HCT116 (cell line): ENCODE results near the gene NUDT22.

Experiments used
- EGR1 ChIP-seq: IDR thresholded peaks from 2 replicates; pipeline ENCODE4 v1.6.1; 2012; ENCODE audit warnings: low read depth
- POLR2A ChIP-seq: IDR thresholded peaks from 2 replicates; pipeline ENCODE4 v1.7.0; 2011; ENCODE audit warnings: borderline replicate concordance; ENCODE audit not compliant: insufficient read depth, insufficient read length; ENCODE audit errors: extremely low read depth
- POLR2AphosphoS5 ChIP-seq: IDR thresholded peaks from 2 replicates; pipeline ENCODE4 v1.6.1; 2011; ENCODE audit warnings: mild to moderate bottlenecking, low read depth, low read length, moderate library complexity
- SP1 ChIP-seq: IDR thresholded peaks from 2 replicates; pipeline ENCODE4 v1.6.1; 2012; ENCODE audit warnings: low read depth
- ZFX ChIP-seq: fragments of 450-650 bp; IDR thresholded peaks from 2 replicates; pipeline ENCODE4 v1.6.1; 2017
- TF ChIP-seq, protein P1 (sequence below): IDR thresholded peaks from 2 replicates; pipeline ENCODE4 v1.6.1; 2012
- TF ChIP-seq, protein P2 (sequence below), 3 experiments: fragments of 200-600 bp in 1 of 3; sonication (generic) in 1 of 3; IDR thresholded peaks in 2 of 3; conservative IDR thresholded peaks in 1 of 3; 2 replicates each; pipeline ENCODE4 v1.5.1; 2012 to 2017; ENCODE audit warnings: low read depth in 2 of 3, low read length in 2 of 3, antibody characterized with exemption in 1 of 3, borderline replicate concordance in 1 of 3, control low read depth in 1 of 3, mild to moderate bottlenecking in 1 of 3, mixed read lengths in 1 of 3, mixed run types in 1 of 3, moderate library complexity in 1 of 3; ENCODE audit not compliant: insufficient read depth in 1 of 3
- TF ChIP-seq, protein P3 (sequence below): IDR thresholded peaks from 2 replicates; pipeline ENCODE4 v1.6.1; 2012; ENCODE audit warnings: low read depth
- TF ChIP-seq, protein P4 (sequence below): IDR thresholded peaks from 2 replicates; pipeline ENCODE4 v1.6.1; 2011; ENCODE audit warnings: mild to moderate bottlenecking, low read length, moderate library complexity; ENCODE audit not compliant: insufficient replicate concordance; ENCODE audit errors: extremely low read depth

DNA sequence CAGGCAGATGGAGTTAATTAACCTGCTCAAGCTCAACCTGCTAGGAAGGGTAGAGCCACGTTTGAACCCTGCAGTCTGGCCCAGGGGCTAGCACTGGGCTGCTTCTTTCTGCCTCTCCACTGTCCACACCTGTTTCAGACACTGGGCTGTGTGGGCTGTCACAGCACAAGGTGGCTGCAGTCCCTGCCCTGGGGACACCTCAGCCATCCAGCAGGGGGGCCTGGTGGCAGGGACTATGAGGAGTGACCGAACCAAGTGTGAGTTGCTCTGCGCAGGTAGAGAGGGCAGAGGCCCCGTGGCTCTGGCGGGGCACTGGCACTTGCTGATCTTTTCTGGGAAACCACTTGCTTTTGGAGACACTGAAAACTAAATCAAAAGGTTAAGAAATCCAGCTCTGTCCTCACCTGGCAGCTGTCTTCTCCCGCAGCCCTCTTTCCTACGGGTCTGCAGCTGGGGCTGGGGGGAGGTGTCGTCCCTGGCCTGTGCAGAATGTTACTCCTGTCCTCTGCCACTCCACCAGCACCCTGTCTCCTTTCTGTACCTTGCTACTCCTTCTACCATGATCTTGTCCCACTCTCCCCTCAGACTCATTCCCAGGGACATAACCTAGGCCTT, 52.6 kb downstream of the NUDT22 start:
- TF ChIP-seq POLR2A (no peak), SP1 (no peak), POLR2AphosphoS5 (no peak), ZFX (no peak), EGR1 (no peak)
- TF ChIP-seq, protein P1, sequence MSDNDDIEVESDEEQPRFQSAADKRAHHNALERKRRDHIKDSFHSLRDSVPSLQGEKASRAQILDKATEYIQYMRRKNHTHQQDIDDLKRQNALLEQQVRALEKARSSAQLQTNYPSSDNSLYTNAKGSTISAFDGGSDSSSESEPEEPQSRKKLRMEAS = no peak
- TF ChIP-seq, protein P2, sequence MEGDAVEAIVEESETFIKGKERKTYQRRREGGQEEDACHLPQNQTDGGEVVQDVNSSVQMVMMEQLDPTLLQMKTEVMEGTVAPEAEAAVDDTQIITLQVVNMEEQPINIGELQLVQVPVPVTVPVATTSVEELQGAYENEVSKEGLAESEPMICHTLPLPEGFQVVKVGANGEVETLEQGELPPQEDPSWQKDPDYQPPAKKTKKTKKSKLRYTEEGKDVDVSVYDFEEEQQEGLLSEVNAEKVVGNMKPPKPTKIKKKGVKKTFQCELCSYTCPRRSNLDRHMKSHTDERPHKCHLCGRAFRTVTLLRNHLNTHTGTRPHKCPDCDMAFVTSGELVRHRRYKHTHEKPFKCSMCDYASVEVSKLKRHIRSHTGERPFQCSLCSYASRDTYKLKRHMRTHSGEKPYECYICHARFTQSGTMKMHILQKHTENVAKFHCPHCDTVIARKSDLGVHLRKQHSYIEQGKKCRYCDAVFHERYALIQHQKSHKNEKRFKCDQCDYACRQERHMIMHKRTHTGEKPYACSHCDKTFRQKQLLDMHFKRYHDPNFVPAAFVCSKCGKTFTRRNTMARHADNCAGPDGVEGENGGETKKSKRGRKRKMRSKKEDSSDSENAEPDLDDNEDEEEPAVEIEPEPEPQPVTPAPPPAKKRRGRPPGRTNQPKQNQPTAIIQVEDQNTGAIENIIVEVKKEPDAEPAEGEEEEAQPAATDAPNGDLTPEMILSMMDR (IDR thresholded peaks at IDR 0.05 in 2 of 3, conservative IDR thresholded peaks at IDR 0.05 in 1 of 3; ENCODE audit: borderline replicate concordance in 1 of 3, insufficient read depth in 1 of 3, low read depth in 2 of 3, low read length in 2 of 3) = no peak
- TF ChIP-seq, protein P3, sequence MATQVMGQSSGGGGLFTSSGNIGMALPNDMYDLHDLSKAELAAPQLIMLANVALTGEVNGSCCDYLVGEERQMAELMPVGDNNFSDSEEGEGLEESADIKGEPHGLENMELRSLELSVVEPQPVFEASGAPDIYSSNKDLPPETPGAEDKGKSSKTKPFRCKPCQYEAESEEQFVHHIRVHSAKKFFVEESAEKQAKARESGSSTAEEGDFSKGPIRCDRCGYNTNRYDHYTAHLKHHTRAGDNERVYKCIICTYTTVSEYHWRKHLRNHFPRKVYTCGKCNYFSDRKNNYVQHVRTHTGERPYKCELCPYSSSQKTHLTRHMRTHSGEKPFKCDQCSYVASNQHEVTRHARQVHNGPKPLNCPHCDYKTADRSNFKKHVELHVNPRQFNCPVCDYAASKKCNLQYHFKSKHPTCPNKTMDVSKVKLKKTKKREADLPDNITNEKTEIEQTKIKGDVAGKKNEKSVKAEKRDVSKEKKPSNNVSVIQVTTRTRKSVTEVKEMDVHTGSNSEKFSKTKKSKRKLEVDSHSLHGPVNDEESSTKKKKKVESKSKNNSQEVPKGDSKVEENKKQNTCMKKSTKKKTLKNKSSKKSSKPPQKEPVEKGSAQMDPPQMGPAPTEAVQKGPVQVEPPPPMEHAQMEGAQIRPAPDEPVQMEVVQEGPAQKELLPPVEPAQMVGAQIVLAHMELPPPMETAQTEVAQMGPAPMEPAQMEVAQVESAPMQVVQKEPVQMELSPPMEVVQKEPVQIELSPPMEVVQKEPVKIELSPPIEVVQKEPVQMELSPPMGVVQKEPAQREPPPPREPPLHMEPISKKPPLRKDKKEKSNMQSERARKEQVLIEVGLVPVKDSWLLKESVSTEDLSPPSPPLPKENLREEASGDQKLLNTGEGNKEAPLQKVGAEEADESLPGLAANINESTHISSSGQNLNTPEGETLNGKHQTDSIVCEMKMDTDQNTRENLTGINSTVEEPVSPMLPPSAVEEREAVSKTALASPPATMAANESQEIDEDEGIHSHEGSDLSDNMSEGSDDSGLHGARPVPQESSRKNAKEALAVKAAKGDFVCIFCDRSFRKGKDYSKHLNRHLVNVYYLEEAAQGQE = no peak
- TF ChIP-seq, protein P4, sequence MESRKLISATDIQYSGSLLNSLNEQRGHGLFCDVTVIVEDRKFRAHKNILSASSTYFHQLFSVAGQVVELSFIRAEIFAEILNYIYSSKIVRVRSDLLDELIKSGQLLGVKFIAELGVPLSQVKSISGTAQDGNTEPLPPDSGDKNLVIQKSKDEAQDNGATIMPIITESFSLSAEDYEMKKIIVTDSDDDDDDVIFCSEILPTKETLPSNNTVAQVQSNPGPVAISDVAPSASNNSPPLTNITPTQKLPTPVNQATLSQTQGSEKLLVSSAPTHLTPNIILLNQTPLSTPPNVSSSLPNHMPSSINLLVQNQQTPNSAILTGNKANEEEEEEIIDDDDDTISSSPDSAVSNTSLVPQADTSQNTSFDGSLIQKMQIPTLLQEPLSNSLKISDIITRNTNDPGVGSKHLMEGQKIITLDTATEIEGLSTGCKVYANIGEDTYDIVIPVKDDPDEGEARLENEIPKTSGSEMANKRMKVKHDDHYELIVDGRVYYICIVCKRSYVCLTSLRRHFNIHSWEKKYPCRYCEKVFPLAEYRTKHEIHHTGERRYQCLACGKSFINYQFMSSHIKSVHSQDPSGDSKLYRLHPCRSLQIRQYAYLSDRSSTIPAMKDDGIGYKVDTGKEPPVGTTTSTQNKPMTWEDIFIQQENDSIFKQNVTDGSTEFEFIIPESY = no peak
